ENCODE results near the gene FBXO15.

- TF ChIP-seq CTCF (IDR thresholded peaks at IDR 0.05) = no peak
- TF ChIP-seq POLR2A (IDR thresholded peaks at IDR 0.05) = no peak
Observed at GRCh38 chr18:74179623-74180199, 32.1 kb upstream of the FBXO15 start.

Measured in thyroid gland (tissue), 4 donors.